Measurements from ENCODE around the gene SERPINH1.

Gene SERPINH1

GRCh38 chr11:75561426-75562047 is 516 bp upstream of the SERPINH1 start:
- no peak for DNase-seq (ENCODE audit: low read depth)
- H3K4me3 ChIP-seq (ENCODE audit: control insufficient read depth, low read depth, low read length), result peak overlapping the region; percentile 99
- TF ChIP-seq CTCF (conservative IDR thresholded peaks at IDR 0.05; ENCODE audit: control insufficient read depth, insufficient read depth, low read depth, low read length), result no peak

GRCh38 chr11:75562836-75563484 is 907 bp downstream of the SERPINH1 start:
- H3K4me3 ChIP-seq (ENCODE audit: control insufficient read depth, low read depth, low read length), result peak overlapping the region; percentile 99
- TF ChIP-seq CTCF (conservative IDR thresholded peaks at IDR 0.05; ENCODE audit: control insufficient read depth, insufficient read depth, low read depth, low read length), result no peak
- peak; percentile 64 for DNase-seq (ENCODE audit: low read depth)

- peak overlapping the region; percentile 99 for H3K4me3 ChIP-seq (ENCODE audit: control insufficient read depth, low read depth, low read length)
- no peak for TF ChIP-seq CTCF (conservative IDR thresholded peaks at IDR 0.05; ENCODE audit: control insufficient read depth, insufficient read depth, low read depth, low read length)
- DNase-seq (ENCODE audit: low read depth), result no peak
Measured at GRCh38 chr11:75563501-75563977, 1.5 kb downstream of the SERPINH1 start.

GRCh38 chr11:75563978-75564552 is 2.0 kb downstream of the SERPINH1 start:
- peak; percentile 97 for DNase-seq (ENCODE audit: low read depth)
- TF ChIP-seq CTCF (conservative IDR thresholded peaks at IDR 0.05; ENCODE audit: control insufficient read depth, insufficient read depth, low read depth, low read length), result peak; percentile 73
- peak overlapping the region; percentile 99 for H3K4me3 ChIP-seq (ENCODE audit: control insufficient read depth, low read depth, low read length)

GRCh38 chr11:75565221-75565814 is 3.3 kb downstream of the SERPINH1 start:
- DNase-seq (ENCODE audit: low read depth), result peak; percentile 90
- peak overlapping the region; percentile 99 for H3K4me3 ChIP-seq (ENCODE audit: control insufficient read depth, low read depth, low read length)
- TF ChIP-seq CTCF (conservative IDR thresholded peaks at IDR 0.05; ENCODE audit: control insufficient read depth, insufficient read depth, low read depth, low read length), result no peak

GRCh38 chr11:75565916-75566762 is 4.1 kb downstream of the SERPINH1 start:
- TF ChIP-seq CTCF (conservative IDR thresholded peaks at IDR 0.05; ENCODE audit: control insufficient read depth, insufficient read depth, low read depth, low read length), result no peak
- peak overlapping the region; percentile 99 for H3K4me3 ChIP-seq (ENCODE audit: control insufficient read depth, low read depth, low read length)
- DNase-seq (ENCODE audit: low read depth), result peak; percentile 20
